ENCODE results near the gene MRC2.

The MRC2 gene

DNA sequence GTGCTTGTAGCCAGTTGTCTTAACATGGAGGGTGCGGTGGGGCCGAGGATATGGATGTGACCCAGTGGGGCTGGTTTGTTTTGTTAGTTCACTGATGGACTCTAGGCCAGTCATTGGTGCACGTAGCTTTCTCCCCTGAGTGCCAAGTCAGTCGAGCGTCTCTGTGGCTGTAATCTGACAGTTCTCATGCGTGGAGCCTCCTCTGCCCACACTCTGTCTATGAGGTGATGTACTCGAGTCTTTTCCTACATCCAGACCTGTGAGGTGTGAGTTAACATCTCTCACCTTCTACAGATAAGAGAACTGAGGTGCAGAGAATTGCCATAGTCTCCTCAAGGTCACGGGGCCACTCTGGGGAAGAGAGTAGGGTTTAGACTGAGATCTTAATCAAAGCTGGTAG lies 90.4 kb downstream of the MRC2 start:
- H3K9ac ChIP-seq (ENCODE audit: low read depth, low read length), result no peak overlapping the region
- peaks cover 7% of the 10 kb centered on the region for H3K4me1 ChIP-seq (ENCODE audit: insufficient read depth, low read length)
- no peaks in the 10 kb centered on the region for H3K9me3 ChIP-seq (ENCODE audit: control insufficient read depth, insufficient read depth, low read length)
- no peaks in the 10 kb centered on the region for H3K36me3 ChIP-seq (ENCODE audit: insufficient read depth, low read length)

DNA sequence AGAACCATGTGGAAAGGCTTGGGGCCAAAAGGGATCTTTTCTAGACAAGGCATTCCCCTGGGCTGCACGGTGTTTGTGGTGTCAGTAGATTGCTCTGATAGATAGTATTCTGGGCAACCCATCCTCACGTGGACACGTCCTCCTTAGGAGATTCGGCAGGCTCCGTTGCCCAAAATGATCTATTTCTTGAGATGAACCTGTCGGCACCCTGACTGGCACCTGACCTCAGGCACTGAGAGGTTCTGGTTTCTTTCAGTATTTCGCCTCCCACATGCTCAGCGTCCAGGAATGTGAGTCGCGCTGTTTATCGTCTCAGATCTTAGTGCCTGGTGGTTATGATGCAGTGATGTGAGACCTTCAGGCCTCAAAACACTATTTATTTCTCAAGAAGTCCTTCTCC lies 91.0 kb downstream of the MRC2 start:
- Histone ChIP-seq H3K9ac (ENCODE audit: low read depth, low read length) (no peak overlapping the region), H3K36me3 (ENCODE audit: insufficient read depth, low read length) (no peaks in the 10 kb centered on the region), H3K4me1 (ENCODE audit: insufficient read depth, low read length) (peaks cover 7% of the 10 kb centered on the region), H3K9me3 (ENCODE audit: control insufficient read depth, insufficient read depth, low read length) (no peaks in the 10 kb centered on the region)

- no peaks in the 10 kb centered on the region for H3K36me3 ChIP-seq (ENCODE audit: insufficient read depth, low read length)
- H3K9me3 ChIP-seq (ENCODE audit: control insufficient read depth, insufficient read depth, low read length), result no peaks in the 10 kb centered on the region
- H3K4me1 ChIP-seq (ENCODE audit: insufficient read depth, low read length), result peaks cover 12% of the 10 kb centered on the region
- no peak overlapping the region for H3K9ac ChIP-seq (ENCODE audit: low read depth, low read length)
These were observed 92.1 kb downstream of the MRC2 start for GRCh38 chr17:62719586-62719985.

DNA sequence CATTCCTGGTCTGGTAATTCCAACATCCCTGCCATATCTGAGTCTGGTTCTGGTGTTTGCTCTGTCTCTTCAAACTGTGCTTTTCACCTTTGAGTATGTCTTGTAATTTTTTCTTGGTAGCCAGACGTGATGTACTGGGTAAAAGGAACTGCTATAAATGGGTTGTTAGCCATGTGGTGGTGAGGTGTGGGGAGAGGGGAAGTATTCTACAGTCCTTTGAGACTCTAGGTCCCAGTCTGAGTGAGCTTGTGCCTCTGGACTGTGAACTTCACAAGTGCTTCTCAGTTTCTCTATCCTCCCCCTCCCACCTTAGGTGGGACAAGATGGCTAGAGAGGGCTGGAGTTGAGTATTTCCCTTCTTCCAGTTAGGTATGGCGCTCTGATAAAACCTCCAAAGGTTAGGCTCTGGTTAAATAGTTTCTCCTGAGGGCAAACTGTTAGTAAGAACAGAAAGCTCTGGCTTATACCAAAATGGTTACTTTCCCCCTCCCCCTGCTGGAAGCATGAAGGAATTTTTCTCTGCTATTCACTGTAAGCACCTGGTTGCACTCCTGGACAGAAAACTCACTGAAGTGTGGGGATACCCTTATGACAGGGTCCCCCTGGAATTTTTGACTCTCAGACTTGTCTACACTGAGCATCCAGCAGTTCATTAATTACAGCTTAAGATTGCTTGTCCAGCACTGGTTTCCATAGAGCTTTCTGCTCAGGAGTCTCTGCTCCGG lies 92.8 kb downstream of the MRC2 start:
- Histone ChIP-seq H3K9me3 (ENCODE audit: control insufficient read depth, insufficient read depth, low read length) (no peaks in the 10 kb centered on the region), H3K36me3 (ENCODE audit: insufficient read depth, low read length) (no peaks in the 10 kb centered on the region), H3K9ac (ENCODE audit: low read depth, low read length) (no peak overlapping the region), H3K4me1 (ENCODE audit: insufficient read depth, low read length) (peaks cover 16% of the 10 kb centered on the region)

- Histone ChIP-seq H3K36me3 (ENCODE audit: insufficient read depth, low read length) (no peaks in the 10 kb centered on the region), H3K4me1 (ENCODE audit: insufficient read depth, low read length) (peaks cover 16% of the 10 kb centered on the region), H3K9me3 (ENCODE audit: control insufficient read depth, insufficient read depth, low read length) (no peaks in the 10 kb centered on the region), H3K9ac (ENCODE audit: low read depth, low read length) (no peak overlapping the region)
These were observed 95.2 kb downstream of the MRC2 start for GRCh38 chr17:62722625-62723024.

GRCh38 chr17:62723842-62724241 lies 96.4 kb downstream of the MRC2 start:
- Histone ChIP-seq H3K4me1 (ENCODE audit: insufficient read depth, low read length) (peaks cover 16% of the 10 kb centered on the region), H3K9ac (ENCODE audit: low read depth, low read length) (no peak overlapping the region), H3K36me3 (ENCODE audit: insufficient read depth, low read length) (no peaks in the 10 kb centered on the region), H3K9me3 (ENCODE audit: control insufficient read depth, insufficient read depth, low read length) (0 out of 2 replicates have a peak, but pooled peaks cover 3% of the 10 kb centered on the region)

DNA sequence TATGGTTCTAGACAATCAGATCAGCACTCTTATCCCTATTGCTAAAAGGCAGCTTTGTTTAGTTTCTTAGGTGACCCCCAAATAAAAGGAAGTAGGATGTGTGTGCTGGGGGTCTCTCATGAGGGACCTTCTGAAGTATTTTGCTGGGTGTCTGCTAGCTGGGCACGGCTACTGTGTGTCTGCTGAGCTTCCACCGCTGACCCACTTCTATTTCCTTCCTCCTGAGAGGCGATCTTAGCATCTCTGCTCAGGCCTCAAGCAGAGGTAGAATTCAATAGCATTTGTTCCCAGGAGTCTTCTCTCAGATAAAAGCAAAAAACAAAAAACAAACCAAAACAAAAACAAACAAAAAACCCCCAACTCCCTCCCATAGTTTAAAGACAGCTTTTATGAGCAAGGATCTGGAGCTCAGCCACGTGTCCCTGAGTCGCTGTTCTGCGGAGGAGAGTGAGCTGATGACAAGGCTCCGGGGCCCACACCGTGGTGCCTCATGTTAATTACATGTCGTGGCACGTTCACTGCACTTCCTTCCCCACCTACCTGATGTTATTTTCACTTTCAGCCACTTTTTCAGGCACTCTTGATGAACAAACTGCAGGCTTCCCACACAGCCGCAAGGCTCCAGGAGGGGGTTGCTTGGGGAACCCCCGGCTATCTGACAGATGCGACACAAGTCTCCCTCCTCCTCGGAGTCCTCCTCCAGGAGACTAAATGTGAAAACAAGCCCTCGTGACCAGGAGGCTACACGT lies 97.1 kb downstream of the MRC2 start:
- Histone ChIP-seq H3K36me3 (ENCODE audit: insufficient read depth, low read length) (no peaks in the 10 kb centered on the region), H3K9me3 (ENCODE audit: control insufficient read depth, insufficient read depth, low read length) (0 out of 2 replicates have a peak, but pooled peaks cover 3% of the 10 kb centered on the region), H3K4me1 (ENCODE audit: insufficient read depth, low read length) (peaks cover 16% of the 10 kb centered on the region), H3K9ac (ENCODE audit: low read depth, low read length) (no peak overlapping the region)

DNA sequence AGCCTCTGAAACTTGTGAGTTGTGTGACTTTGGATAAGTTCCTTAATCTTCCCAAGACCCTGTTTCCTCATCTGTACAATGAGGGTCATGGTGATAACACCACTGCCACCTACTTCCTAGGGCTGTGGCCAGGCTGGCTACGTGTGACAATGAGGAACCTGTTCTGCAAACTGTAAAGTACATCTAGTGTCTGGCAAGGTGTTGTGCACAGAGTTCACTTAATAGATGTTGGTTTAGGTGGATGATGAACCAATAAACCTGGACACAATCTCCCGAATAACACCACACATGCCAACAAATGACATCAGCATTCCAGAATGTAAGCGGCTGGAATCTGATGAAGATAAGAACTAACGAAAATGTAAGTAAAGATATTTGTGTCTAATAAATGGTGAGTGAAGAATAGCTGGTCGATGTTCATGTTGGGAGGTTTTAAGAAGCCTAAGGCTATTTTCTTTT lies 98.3 kb downstream of the MRC2 start:
- Histone ChIP-seq H3K36me3 (ENCODE audit: insufficient read depth, low read length) (no peaks in the 10 kb centered on the region), H3K4me1 (ENCODE audit: insufficient read depth, low read length) (peaks cover 9% of the 10 kb centered on the region; the same call in 1 of the 2 replicates), H3K9ac (ENCODE audit: low read depth, low read length) (no peak overlapping the region), H3K9me3 (ENCODE audit: control insufficient read depth, insufficient read depth, low read length) (0 out of 2 replicates have a peak, but pooled peaks cover 3% of the 10 kb centered on the region)

DNA sequence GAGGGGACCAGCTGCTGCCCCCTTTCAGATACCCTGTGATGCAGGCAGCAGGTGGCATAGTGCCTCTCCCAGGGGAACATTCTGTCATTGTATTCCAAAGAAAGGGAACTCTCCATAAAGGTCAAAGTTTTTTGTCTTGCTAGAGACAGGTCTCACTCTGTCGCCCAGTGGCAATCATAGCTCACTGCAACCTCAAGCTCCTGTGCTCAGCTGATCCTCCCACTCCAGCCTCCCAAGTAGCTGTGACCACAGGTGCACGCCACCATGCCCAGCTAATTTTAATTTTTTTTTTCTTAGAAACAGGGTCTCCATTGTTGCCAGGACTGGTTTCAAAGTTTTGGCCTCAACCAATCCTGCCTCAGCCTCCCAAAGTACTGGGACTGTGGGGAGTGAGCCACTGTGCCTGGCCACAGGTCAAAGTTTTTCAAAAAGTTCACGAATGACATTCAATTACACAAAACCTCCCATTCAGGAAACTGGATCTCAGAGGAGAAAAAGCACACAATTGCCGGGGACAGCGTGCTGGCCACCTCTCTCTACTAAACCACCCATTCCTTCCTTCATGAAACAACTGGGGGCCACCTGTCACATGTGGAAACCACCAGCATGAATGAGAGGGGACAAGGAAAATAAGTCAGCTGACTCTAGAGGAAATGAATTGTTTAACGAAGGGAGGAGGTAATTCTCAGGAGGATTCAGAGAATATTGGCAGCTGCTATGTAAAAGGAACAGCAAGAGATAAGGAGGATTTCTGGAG lies 100.6 kb downstream of the MRC2 start:
- Histone ChIP-seq H3K9ac (ENCODE audit: low read depth, low read length) (no peak overlapping the region), H3K9me3 (ENCODE audit: control insufficient read depth, insufficient read depth, low read length) (0 out of 2 replicates have a peak, but pooled peaks cover 3% of the 10 kb centered on the region), H3K4me1 (ENCODE audit: insufficient read depth, low read length) (peaks cover 15% of the 10 kb centered on the region), H3K36me3 (ENCODE audit: insufficient read depth, low read length) (no peaks in the 10 kb centered on the region)

DNA sequence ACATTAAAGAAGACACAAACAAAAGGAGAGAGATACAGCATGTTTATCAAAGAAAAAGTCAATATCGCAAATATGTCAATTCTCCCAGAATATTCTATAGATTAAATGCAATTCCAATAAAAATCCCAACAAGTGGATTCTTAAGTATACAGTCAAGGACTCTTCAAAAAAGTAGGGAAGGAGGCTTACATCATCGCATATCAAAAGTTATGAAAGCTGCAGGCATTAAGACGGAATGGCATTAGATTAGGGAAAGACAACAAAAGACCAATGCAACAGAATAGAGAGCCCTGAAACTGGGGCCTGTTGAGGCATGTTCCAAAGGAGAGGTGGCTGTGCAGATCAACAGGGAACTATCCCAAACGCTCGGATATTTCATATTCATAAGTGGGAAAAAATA lies 104.7 kb downstream of the MRC2 start:
- H3K9me3 ChIP-seq (ENCODE audit: control insufficient read depth, insufficient read depth, low read length), result 0 out of 2 replicates have a peak, but pooled peaks cover 3% of the 10 kb centered on the region
- H3K36me3 ChIP-seq (ENCODE audit: insufficient read depth, low read length), result no peaks in the 10 kb centered on the region
- H3K9ac ChIP-seq (ENCODE audit: low read depth, low read length), result no peak overlapping the region
- H3K4me1 ChIP-seq (ENCODE audit: insufficient read depth, low read length), result peaks cover 18% of the 10 kb centered on the region; the same call in 1 of the 2 replicates

DNA sequence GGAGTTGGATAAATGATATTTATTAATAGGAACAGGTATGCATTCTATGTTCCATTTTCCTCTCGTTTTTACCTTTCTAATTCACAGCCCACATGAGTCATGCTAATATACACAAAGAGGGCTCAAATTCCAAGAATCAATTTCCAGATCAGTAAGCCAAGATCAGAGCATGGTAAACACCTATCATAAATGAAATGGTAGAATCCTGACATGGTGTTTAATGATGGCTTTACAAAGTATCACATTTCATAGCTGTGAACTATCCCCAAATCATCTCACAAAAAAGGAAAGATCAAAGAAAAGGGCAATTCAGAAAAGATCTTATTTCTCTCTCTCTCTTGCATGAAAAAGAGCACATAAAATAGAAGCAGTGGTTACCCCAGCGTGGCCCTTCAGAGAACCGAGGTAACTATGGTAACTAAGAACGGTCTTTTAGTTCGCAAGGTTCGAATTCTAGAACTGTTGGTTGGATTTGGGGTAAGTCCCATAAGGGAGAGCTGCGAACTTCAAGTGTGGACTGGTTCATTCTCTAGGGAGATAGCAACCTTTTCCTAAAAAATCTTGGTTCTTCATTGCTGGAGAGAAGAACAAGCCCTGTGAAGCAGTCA lies 107.7 kb downstream of the MRC2 start:
- H3K9me3 ChIP-seq (ENCODE audit: control insufficient read depth, insufficient read depth, low read length), result no peaks in the 10 kb centered on the region
- H3K9ac ChIP-seq (ENCODE audit: low read depth, low read length), result no peak overlapping the region
- peaks cover 24% of the 10 kb centered on the region for H3K4me1 ChIP-seq (ENCODE audit: insufficient read depth, low read length)
- no peaks in the 10 kb centered on the region for H3K36me3 ChIP-seq (ENCODE audit: insufficient read depth, low read length)

GRCh38 chr17:62737513-62737912 lies 110.0 kb downstream of the MRC2 start:
- no peak overlapping the region for H3K9ac ChIP-seq (ENCODE audit: low read depth, low read length)
- H3K9me3 ChIP-seq (ENCODE audit: control insufficient read depth, insufficient read depth, low read length), result no peaks in the 10 kb centered on the region
- peaks cover 22% of the 10 kb centered on the region for H3K4me1 ChIP-seq (ENCODE audit: insufficient read depth, low read length)
- H3K36me3 ChIP-seq (ENCODE audit: insufficient read depth, low read length), result no peaks in the 10 kb centered on the region

DNA sequence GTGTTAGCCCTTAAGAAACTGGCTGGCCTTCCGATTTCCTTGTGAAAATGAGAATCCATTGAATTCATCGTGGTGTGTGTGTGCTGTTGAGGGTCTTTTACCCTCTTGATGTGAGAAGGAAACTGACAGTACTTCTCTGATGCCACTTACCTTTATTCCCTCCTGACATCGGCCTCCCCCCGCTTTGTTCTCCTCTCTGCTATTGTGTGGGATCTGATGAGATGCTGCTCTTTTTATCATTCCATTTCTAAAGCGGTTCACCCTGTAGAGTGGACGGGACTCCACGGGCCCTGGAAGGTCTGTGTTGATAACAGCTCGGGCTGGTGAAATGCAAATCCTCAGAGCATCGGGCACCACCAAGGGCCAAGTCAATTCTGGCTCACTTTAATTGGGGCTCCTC lies 110.8 kb downstream of the MRC2 start:
- Histone ChIP-seq H3K9me3 (ENCODE audit: control insufficient read depth, insufficient read depth, low read length) (no peaks in the 10 kb centered on the region), H3K9ac (ENCODE audit: low read depth, low read length) (no peak overlapping the region), H3K4me1 (ENCODE audit: insufficient read depth, low read length) (peaks cover 21% of the 10 kb centered on the region), H3K36me3 (ENCODE audit: insufficient read depth, low read length) (no peaks in the 10 kb centered on the region)
